Prostate gland (tissue), 2 donors: ENCODE results near the gene HAP1. TPM values are rescaled to one million over a fixed set of nuclear protein-coding genes. Genes with fewer than 3 reads are reported as not detected.

Experiments used
- DNase-seq: peaks from one replicate; pipeline ENCODE4 v3.0.0-alpha.2; 2019; ENCODE audit warnings: low spot score
- H3K27ac ChIP-seq, 2 donors: fragments of 200-600 bp; sonication (generic); 2 replicates each; pipeline ENCODE4 v1.5.1; 2017 to 2019
- H3K27me3 ChIP-seq: fragments of 200-600 bp; sonication (generic); replicated peaks from 2 replicates; pipeline ENCODE4 v1.5.1; 2019; ENCODE audit not compliant: insufficient read depth
- H3K36me3 ChIP-seq, 2 donors: fragments of 200-600 bp; sonication (generic); 1 replicate in 1 of 2; 2 replicates in 1 of 2; pipeline versions ENCODE4 v1.5.1 to v1.8.1; 2017 to 2019
- H3K4me1 ChIP-seq: fragments of 200-600 bp; sonication (generic); replicated peaks from 2 replicates; pipeline ENCODE4 v1.5.1; 2019
- H3K4me3 ChIP-seq, 2 donors: fragments of 200-600 bp; sonication (generic); 2 replicates each; pipeline ENCODE4 v1.5.1; 2017 to 2019
- H3K9me3 ChIP-seq: fragments of 200-600 bp; sonication (generic); 2 replicates; pipeline ENCODE4 v1.5.1; 2017
- POLR2A ChIP-seq: fragments of 450-650 bp; IDR thresholded peaks from one replicate; pipeline ENCODE4 v1.6.1; 2016; ENCODE audit warnings: antibody characterized with exemption, mild to moderate bottlenecking
- POLR2AphosphoS5 ChIP-seq: sonication (generic); formaldehyde crosslinking; IDR thresholded peaks from one replicate; pipeline ENCODE4 v1.6.1; 2017; ENCODE audit warnings: antibody characterized with exemption
- WGBS: methylation state at CpG from one replicate; pipeline ENCODE4 v1.1.5; 2018; 5-methylcytosine and 5-hydroxymethylcytosine counted together
- intact Hi-C: fragments of 100-400 bp; cut with DNase I; formaldehyde crosslinking; loops from one replicate; pipeline ENCODE4 v1.14.2; 2022
- total RNA-seq, 2 donors: library from RNA; depleted of rRNA; stranded (reverse); fragments of >200 nt; gene quantifications; one replicate each; pipeline ENCODE4 v1.1.0, GENCODE V29; 2016
- TF ChIP-seq, protein P1 (sequence below), 4 experiments: fragments of 200-600 bp in 2 of 4; fragments of 450-650 bp in 2 of 4; sonication (generic) in 2 of 4; IDR thresholded peaks; 1 replicate in 3 of 4; 2 replicates in 1 of 4; pipeline ENCODE4 v1.5.1; 2016 to 2019; ENCODE audit warnings: antibody characterized with exemption in 4 of 4, mild to moderate bottlenecking in 2 of 4, moderate library complexity in 2 of 4

The HAP1 gene
- total RNA-seq, 2 donors from 2014 or later, result 0.55 to 3.6 TPM

DNA sequence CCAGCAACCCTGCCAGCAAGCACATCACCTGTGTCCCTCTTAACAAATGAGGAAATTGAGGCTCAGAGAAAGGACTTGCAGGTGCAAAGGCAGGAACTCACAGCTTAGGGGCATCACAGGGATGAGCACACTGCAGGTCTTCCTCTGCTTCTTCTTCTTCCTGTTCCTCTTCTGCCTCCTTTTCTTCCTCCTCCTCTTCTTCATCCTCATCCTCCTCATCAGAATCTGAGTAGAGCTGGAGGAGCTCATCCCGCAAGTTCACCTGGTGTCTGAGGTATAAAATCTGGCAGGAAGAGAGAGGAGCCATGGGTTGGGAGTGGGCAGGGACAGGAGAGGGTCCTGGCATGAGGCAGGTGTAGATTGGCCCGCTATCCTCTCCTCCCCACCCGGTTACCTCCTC lies 2.6 kb downstream of the HAP1 start:
- H3K9me3 ChIP-seq, result no peaks in the 10 kb centered on the region
- 76% methylated on average over 3 of the region's 3 CpGs for WGBS
- H3K4me1 ChIP-seq, result no peaks in the 10 kb centered on the region
- H3K27me3 ChIP-seq, result peaks cover 6% of the 10 kb centered on the region
- intact Hi-C loops, result loop anchor here (10.0 kb wide), 1 partner anchor 153 kb away; no protein-coding TSS in a partner anchor
- TF ChIP-seq POLR2AphosphoS5, result no peak
- no peak for TF ChIP-seq POLR2A
- no peaks in the 10 kb centered on the region for H3K36me3 ChIP-seq
- H3K27ac ChIP-seq, result no peak overlapping the region
- H3K4me3 ChIP-seq, result no peak overlapping the region
- no peak for DNase-seq

DNA sequence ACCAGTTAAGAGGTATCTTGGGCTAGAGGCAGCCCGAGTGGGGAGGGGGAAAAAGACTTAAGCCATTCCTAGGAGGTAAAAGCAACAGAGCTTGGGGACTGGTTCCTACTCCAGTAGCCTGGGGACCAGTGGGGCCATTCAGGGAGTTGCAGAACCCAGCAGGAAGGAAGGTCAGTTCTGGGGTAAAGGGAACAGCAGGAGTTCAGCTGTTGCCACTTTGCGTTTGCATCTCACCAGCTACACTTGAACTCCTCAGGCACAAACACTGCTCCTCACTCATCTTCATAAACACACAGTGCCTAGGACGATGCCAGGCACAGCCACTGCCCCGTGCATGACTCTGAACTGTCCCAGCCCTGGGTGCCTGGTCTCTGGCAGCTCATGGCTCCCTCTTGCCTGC lies 4.0 kb downstream of the HAP1 start:
- H3K4me3 ChIP-seq, result no peak overlapping the region
- no peaks in the 10 kb centered on the region for H3K4me1 ChIP-seq
- 73% methylated on average over 4 of the region's 4 CpGs for WGBS
- H3K36me3 ChIP-seq, result no peaks in the 10 kb centered on the region
- H3K27ac ChIP-seq, result no peak overlapping the region
- TF ChIP-seq POLR2A (no peak), POLR2AphosphoS5 (no peak)
- TF ChIP-seq, protein P1, sequence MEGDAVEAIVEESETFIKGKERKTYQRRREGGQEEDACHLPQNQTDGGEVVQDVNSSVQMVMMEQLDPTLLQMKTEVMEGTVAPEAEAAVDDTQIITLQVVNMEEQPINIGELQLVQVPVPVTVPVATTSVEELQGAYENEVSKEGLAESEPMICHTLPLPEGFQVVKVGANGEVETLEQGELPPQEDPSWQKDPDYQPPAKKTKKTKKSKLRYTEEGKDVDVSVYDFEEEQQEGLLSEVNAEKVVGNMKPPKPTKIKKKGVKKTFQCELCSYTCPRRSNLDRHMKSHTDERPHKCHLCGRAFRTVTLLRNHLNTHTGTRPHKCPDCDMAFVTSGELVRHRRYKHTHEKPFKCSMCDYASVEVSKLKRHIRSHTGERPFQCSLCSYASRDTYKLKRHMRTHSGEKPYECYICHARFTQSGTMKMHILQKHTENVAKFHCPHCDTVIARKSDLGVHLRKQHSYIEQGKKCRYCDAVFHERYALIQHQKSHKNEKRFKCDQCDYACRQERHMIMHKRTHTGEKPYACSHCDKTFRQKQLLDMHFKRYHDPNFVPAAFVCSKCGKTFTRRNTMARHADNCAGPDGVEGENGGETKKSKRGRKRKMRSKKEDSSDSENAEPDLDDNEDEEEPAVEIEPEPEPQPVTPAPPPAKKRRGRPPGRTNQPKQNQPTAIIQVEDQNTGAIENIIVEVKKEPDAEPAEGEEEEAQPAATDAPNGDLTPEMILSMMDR (IDR thresholded peaks at IDR 0.05), result no peak
- H3K27me3 ChIP-seq, result peaks cover 6% of the 10 kb centered on the region
- H3K9me3 ChIP-seq, result no peaks in the 10 kb centered on the region
- intact Hi-C loops, result loop anchor here (10.0 kb wide), 1 partner anchor 154 kb away; no protein-coding TSS in a partner anchor
- DNase-seq, result no peak

DNA sequence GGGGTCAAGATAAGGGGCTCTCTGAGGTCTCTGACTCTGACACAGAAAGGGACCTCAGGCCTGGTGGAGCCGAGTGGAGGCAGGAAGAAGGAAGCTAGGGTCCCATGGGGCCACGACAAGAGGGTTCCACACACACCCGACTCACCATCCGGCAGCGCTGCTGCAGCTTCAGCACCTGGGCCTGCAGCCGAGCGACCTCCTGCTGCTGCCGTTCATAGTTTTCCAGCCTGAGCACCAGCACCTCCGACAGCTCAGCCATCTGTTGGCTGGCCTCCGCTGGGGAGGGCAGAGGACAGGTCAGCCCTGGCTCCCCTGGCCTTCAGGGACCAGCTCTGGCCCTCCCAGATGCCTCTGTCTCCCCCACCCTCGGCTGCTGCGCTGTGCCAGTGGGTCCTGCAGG lies 6.4 kb downstream of the HAP1 start:
- WGBS, result 89% methylated on average over 12 of the region's 12 CpGs
- H3K27ac ChIP-seq, result no peak overlapping the region
- no peak overlapping the region for H3K4me3 ChIP-seq
- intact Hi-C loops, result no loop called here
- no peaks in the 10 kb centered on the region for H3K27me3 ChIP-seq
- H3K4me1 ChIP-seq, result no peaks in the 10 kb centered on the region
- no peaks in the 10 kb centered on the region for H3K9me3 ChIP-seq
- DNase-seq, result no peak
- TF ChIP-seq, protein P1 (IDR thresholded peaks at IDR 0.05), result no peak
- H3K36me3 ChIP-seq, result no peaks in the 10 kb centered on the region

- Histone ChIP-seq H3K27ac (no peak overlapping the region), H3K36me3 (no peaks in the 10 kb centered on the region), H3K4me1 (no peaks in the 10 kb centered on the region), H3K27me3 (no peaks in the 10 kb centered on the region), H3K4me3 (no peak overlapping the region), H3K9me3 (no peaks in the 10 kb centered on the region)
- TF ChIP-seq POLR2A (no peak), POLR2AphosphoS5 (no peak)
- TF ChIP-seq, protein P1 (IDR thresholded peaks at IDR 0.05), result no peak
- 98% methylated on average over 5 of the region's 5 CpGs for WGBS
- no peak for DNase-seq
- intact Hi-C loops, result no loop called here
Observed at GRCh38 chr17:41725134-41725533, 9.3 kb downstream of the HAP1 start.

DNA sequence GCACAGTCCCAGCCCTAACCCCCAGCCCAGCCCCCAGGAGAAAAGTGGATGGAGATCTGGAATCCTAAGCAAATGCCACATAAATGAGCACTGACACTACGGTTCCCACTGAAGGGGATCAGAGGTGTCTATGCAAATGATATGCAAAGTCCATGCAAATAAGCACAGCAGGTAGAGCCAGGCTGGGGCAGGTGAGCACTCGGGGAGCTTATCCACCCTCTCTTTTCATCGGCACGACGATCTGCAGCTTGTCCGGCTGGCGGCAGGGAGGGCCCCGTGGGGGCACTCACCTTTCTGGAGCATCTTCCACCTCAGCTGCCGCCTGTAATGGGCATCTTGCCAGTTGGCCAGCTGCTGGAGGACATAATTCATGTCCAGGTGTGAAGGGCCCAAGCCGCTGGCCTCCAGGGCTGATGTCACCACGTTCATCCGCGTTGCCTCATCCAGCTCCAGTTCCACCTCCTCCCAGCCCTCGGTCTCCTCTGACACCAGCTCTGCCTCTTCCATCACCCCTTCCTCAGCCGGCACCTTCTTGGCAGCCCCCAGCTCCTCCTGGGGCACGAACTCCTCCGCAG lies 9.9 kb downstream of the HAP1 start:
- intact Hi-C loops, result no loop called here
- Histone ChIP-seq H3K27me3 (no peaks in the 10 kb centered on the region), H3K4me3 (no peak overlapping the region), H3K27ac (no peak overlapping the region), H3K4me1 (no peaks in the 10 kb centered on the region), H3K36me3 (no peaks in the 10 kb centered on the region), H3K9me3 (no peaks in the 10 kb centered on the region)
- no peak for DNase-seq
- 69% methylated on average over 16 of the region's 17 CpGs for WGBS
- TF ChIP-seq, protein P1 (IDR thresholded peaks at IDR 0.05), result no peak
- TF ChIP-seq POLR2A (no peak), POLR2AphosphoS5 (no peak)
